Measurements from ENCODE around the gene RNF114.
"Not testable (repeated sequence)": the region's sequence is repeated elsewhere in the genome, so short reads cannot be mapped to it uniquely, and the experiment has no call there.

Gene RNF114

DNA sequence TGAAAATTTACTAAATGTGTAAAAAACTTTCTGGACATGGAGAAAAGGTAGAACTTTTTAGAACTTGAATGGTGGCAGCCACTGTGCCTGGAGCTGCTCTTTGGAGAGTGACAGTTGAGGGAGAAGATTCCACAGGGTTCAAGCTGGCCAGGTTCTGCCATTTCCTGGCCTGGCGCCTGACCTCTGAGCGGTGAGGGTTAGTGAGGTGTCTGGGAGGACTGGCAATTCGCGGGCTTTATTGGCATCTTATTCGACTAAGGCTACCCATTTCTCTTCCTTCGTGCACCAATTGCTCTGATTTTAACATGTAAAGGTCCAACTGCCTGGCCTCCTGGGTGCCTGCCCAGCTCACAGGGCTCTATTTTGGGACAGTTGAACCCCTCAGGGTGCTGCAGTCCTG is 49.0 kb downstream of the RNF114 start:
- DNase-seq (ENCODE audit: low read depth in 1 of 2, low spot score in 1 of 2): no peak

DNA sequence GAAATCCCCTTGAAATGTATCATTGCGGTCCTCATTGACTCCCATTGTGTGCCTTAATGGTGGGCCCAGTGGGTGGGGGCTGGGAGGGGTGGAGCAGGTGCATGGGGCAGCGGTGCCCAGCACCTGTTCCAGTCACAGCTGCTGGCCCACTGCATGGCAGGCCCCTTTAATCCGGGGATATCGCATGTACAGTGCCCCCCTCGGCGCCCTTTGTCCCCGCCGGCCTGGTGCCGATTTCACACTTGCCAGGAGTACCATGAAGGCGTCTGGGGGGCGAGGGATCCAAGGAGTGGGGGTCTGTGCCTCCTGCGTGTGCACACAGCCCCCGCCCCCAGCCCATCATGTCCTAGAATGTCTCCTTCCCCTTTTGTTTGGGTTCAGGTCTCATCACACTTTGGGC is 49.4 kb downstream of the RNF114 start:
- DNase-seq (ENCODE audit: low read depth in 1 of 2, low spot score in 1 of 2): no peak

DNA sequence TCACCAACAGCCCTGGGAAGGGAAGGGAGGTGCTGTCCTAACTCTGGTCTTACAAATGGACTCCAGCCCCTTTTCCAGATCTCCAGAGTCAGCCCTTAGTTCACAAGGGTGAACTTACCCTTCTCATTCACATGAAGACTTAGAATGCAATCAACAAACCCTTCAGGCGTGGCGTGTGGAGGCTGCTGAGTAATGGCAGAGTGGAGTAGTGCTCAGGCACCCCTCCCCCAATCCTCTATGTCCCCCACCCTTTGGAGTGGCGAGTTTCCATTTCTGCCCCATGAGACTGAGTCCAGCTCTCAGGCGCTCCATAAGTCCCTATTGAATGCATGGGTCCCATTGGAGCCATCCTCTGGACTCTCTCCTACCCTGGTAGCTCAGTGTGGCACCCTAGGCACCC is 49.9 kb downstream of the RNF114 start:
- no peak for DNase-seq (ENCODE audit: low read depth in 1 of 2, low spot score in 1 of 2)

DNA sequence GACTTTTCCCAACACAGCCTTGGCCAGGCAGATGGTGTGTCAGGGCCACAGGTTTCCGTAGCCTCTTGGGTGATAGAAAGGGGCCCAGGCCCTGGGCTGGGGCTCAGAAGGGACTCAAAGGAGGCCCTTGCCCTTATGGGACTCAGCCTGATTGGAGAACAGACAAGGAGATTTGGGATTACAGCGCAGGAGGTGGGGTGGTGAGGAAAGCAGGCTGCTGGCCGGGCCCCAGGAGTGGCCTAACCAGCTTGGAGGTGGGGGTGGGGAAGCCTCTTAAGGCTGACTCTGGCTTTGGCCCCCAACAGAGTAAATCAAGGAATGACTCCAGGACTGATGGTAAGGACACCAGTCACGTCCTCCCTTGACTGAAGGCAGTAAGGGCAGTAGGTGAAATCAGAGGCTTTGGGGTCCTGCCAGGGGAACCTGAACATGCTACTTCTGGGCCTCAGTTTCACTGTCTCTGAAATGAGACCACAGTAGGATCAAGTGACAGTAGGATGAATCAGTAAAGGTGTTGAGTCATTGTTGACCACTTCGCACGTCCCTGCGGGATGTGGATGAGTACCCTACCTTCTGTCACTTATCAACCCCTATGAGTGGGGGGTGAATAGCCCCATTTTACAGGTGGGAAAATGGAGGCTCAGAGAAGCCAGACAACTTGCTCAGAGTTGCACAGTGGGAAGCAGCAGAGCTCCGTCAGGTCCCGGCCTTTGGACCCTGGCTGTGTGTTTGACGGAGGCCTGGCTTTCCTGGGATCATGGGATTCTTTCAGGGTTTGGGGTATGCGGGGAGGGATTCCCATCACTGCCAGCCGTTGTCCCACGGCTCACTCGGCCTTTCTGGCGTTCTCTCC is 51.0 kb downstream of the RNF114 start:
- DNase-seq (ENCODE audit: low read depth in 1 of 2, low spot score in 1 of 2): no peak

DNA sequence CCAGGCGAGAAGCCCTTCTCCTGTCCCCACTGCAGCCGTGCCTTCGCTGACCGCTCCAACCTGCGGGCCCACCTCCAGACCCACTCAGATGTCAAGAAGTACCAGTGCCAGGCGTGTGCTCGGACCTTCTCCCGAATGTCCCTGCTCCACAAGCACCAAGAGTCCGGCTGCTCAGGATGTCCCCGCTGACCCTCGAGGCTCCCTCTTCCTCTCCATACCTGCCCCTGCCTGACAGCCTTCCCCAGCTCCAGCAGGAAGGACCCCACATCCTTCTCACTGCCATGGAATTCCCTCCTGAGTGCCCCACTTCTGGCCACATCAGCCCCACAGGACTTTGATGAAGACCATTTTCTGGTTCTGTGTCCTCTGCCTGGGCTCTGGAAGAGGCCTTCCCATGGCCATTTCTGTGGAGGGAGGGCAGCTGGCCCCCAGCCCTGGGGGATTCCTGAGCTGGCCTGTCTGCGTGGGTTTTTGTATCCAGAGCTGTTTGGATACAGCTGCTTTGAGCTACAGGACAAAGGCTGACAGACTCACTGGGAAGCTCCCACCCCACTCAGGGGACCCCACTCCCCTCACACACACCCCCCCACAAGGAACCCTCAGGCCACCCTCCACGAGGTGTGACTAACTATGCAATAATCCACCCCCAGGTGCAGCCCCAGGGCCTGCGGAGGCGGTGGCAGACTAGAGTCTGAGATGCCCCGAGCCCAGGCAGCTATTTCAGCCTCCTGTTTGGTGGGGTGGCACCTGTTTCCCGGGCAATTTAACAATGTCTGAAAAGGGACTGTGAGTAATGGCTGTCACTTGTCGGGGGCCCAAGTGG is 51.9 kb downstream of the RNF114 start:
- no peak for DNase-seq (ENCODE audit: low read depth in 1 of 2, low spot score in 1 of 2)

DNA sequence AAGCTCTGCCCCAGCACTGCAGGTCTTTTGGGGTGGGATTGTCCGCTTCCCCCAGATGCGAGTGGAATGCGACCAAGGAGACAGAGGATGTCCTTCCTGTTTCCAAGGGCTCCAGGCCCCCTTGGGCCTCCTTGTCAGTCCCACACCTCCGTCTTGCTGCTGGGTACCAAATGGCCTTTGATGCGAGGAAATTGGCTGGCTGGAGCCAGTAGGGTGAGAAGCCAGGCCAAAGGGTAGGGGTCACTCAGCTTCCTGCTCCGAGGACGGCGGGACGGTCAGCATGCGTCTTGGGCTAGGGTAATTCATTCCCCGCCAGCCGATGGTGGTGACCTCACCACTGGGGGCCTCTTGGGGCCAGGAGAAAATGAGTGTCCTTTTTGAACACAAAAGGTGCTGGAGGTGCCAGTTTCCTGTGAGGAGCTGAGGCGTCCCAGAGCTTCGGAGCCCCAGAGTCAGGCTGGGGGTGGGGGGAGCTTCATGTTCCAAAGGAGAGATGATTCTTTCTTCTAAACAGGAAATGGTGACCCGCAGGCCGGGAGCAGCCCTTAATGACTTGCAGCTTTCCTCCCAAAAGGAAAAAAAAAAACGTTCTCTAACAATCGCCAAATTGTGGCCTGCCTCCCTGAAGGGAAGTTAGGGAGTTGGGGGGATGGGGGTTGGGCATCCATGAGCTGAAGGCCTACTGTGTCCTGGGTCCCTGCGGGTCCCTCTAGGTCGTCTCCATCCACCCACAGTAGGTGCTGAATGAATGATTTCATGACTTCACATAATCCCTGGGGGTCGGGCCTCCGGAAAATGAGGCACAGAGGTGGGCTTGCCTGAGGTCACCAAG is 53.3 kb downstream of the RNF114 start:
- DNase-seq (ENCODE audit: low read depth in 1 of 2, low spot score in 1 of 2): no peak

DNA sequence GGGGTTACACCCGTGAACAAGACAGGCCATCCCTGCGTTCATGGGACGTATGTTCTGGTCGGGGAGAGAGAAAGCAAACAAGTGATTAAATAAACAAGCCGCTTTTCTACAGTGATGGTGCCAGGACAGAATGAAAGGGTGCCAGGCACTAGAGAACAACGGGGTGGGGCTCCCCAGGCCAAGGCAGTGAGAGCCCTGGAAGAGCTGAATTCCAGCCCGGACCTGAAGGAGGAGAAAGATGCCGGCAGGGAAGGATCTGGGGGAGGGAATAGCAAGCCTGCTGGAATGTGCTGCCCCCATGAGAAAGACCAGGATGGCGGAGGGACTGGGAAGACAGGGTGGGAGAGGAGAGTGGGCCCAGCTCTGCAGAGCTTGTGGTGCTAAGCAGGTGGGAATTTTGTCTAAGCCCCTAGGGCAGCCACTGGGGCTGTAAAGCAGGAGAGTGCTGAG is 54.1 kb downstream of the RNF114 start:
- no peak for DNase-seq (ENCODE audit: low read depth in 1 of 2, low spot score in 1 of 2)

DNA sequence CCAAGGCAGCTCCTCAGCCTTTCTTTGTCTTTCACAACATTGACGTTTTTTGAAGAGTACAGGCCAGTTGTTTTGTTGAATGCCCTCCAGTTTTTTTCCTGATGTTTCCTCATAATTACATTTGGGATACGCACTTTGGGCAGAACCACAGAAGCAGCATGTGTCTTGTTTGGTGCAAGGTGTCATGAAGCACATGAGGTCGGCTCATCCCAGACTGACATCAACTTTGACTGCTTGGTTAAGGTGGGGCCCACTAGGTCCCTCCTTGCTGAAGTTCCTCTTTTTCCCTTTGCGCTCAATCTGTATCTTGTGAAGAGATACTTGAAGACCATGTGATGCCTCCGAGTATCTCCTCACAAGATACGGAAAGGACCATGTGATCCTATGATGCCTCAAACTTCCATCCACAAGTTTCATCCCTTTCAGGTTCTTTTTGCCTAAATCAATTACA is 57.1 kb downstream of the RNF114 start:
- no peak for DNase-seq (ENCODE audit: low read depth in 1 of 2, low spot score in 1 of 2)

DNA sequence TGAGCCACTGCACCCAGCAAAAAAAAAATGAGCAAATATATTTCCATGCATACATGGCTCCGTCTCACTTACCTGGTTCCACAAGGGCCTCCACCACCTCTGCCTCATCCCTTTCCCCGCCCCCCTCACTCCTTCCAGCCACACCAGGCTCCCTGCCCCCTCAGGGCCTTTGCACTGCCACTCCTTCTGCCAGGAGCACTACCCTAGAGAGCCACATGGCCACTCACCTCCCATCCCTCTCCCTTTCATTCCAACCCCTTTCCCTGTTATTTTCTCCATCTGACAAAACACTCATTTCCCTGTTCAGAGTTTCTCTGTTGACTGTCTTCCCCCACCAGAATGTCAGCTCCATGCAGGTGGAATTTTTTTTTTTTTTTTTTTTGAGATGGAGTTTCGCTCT is 59.4 kb downstream of the RNF114 start:
- DNase-seq (ENCODE audit: low read depth in 1 of 2, low spot score in 1 of 2): no peak

DNA sequence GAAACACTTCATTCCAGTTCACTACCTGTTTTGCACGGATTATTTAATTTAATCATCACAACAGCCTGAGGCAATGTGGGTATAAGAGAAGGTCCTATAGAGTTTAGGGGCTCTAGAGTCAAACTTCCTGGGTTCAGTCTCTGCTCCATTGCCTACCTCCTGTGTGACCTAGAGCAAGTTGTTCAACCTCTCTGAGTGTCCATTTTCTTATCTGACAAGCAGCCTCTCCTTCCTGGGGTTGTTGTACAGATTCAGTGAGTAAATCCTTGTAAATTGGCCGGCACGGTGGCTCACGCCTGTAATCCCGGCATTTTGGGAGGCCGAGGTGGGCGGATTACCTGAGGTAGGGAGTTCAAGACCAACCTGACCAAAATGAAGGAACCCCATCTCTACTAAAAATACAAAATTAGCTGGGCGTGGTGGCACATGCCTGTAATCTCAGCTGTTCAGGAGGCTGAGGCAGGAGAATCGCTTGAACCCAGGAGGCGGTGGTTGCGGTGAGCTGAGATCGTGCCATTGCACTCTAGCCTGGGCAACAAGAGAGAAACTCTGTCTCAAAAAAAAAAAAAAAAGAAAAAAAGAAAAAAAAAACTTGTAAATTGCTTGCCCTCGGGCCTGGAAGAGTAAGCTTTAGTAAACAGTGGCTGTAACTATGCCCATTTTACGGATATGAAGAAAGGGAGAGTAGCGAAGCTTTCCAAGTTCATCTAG is 62.4 kb downstream of the RNF114 start:
- DNase-seq (ENCODE audit: low read depth in 1 of 2, low spot score in 1 of 2): not testable (repeated sequence)

DNA sequence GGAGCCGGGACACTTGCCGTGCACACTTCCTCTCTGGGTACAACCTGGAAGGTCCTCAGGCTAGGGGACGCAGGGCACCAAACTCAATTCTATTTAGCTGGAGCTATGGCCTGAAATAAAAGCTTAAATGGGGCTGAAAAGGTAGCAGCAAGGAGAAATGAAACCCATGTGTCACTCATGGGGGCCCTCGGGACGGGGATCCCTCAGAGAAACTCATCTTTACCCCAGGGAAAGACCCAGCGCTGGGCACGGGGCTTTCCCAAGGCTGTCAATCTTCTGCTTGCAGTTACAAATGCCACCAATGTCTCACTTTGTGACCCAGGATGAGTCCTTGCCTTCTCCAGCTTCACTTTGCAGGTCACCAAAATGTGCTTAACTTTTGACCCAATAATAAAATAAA is 63.1 kb downstream of the RNF114 start:
- DNase-seq (ENCODE audit: low read depth in 1 of 2, low spot score in 1 of 2): peak in 1 of 2 donors; percentile 22

DNA sequence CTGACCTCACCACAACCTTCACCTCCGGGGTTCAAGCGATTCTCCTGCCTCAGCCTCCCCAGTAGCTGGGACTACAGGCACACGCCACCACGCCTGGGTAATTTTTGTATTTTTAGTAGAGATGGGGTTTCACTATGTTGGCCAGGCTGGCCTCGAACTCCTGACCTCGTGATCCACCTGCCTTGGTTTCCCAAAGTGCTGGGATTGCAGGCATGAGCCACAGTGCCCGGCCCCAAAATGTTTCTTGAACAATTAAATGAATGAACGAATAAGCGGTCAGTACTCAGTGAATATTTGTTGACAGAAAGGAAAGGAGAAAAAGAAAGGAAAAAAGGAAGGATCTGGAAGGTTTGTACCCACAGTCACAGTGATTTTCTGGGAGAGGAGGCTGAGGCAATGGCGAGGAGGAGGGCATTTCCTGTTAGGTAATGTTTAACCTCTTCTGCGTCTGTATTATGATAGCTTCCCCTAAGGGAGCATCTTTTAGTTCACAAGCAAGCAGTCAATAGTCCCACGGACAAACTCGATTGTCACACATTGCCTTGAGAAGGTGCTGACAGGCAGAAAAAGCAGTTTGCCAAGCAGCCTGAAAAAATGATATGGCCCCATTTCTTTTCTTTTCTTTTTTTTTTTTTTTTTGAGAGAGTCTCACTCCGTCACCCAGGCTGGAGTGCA is 64.5 kb downstream of the RNF114 start:
- DNase-seq (ENCODE audit: low read depth in 1 of 2, low spot score in 1 of 2): not testable (repeated sequence)

DNA sequence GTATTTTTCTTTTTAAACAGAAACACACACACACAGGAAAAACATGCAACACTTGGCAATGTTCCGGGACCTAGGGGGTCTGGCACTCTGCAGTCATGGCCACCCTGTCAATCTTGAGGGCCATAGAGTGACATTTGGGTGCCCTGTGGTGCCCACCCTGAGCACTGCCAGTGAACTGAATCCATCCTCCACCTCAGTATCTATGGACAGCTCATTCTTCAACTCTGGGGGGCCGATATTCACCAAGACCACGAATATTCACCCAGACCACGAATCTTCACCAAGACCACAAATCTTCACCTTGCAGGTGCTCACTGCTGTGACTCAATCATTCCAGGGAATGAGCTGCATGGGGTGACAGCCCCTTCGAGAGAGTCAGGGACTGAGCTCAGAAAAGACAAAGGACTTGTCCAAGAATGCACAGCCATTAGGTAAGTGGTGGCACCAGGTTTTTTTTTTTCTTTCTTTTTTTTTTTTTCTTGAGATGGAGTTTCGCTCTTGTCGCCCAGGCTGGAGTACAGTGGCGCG is 65.7 kb downstream of the RNF114 start:
- DNase-seq (ENCODE audit: low read depth in 1 of 2, low spot score in 1 of 2): no peak

DNA sequence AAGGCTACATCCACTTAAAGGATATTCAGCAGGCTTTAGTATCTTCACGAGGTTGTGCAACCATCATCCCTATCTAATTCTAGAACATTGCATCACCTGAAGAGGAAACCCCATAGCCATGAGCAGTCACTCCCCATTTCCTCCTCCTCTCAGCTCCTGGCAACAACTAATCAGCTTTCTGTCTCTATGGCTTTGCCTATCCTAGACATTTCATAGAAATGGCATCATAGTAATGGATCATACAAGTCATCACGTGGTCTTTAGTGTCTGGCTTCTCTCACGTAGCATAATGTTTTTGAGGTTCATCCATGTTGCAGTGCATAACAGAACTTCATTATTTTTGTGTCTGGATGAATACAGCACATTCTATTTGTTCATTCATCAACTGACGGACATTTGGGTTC is 67.1 kb downstream of the RNF114 start:
- DNase-seq (ENCODE audit: low read depth in 1 of 2, low spot score in 1 of 2): no peak
